Activated CD4-positive, alpha-beta T cell treated with anti-CD3 and anti-CD28 coated beads for 36 hours (primary cell): ENCODE measurements around the gene RNU1-4. TPM values are rescaled to one million over a fixed set of nuclear protein-coding genes. Genes with fewer than 3 reads are reported as not detected.
"Not testable (repeated sequence)": the region's sequence is repeated elsewhere in the genome, so short reads cannot be mapped to it uniquely, and the experiment has no call there.

Experiments used
- ATAC-seq: fragments of 200-7000 bp; cut with Tn5 transposase; one replicate; pipeline ENCODE4 v1.10.0; 2021; ENCODE audit warnings: mild to moderate bottlenecking, moderate library complexity
- CTCF ChIA-PET: fragments of 350-600 bp; sonication (Branson Sonifier 250); formaldehyde crosslinking; loops from one replicate; lab custom pipeline; 2021; ENCODE audit warnings: antibody characterized with exemption; lab: Charles Lee
- POLR2A ChIA-PET: fragments of 350-600 bp; sonication (Branson Sonifier 250); formaldehyde crosslinking; loops from one replicate; lab custom pipeline; 2021; ENCODE audit warnings: antibody characterized with exemption, inconsistent platforms; lab: Charles Lee
- DNase-seq: peaks from one replicate; pipeline ENCODE4 v3.0.0-alpha.2; 2020
- H3K27ac Mint-ChIP-seq: one replicate; pipeline ENCODE4 v1.8.0; 2021; ENCODE audit warnings: mixed read lengths
- H3K27me3 Mint-ChIP-seq: one replicate; pipeline ENCODE4 v1.8.0; 2021; ENCODE audit warnings: mixed read lengths
- H3K36me3 Mint-ChIP-seq: one replicate; pipeline ENCODE4 v1.8.0; 2021; ENCODE audit warnings: low read depth, mixed read lengths
- H3K4me1 Mint-ChIP-seq: one replicate; pipeline ENCODE4 v1.8.0; 2021; ENCODE audit warnings: mixed read lengths
- H3K4me3 Mint-ChIP-seq: one replicate; pipeline ENCODE4 v1.8.0; 2021; ENCODE audit warnings: mild to moderate bottlenecking, moderate library complexity, mixed read lengths
- H3K9me3 Mint-ChIP-seq: one replicate; pipeline ENCODE4 v1.8.0; 2021; ENCODE audit warnings: low read depth, mixed read lengths
- intact Hi-C, 2 experiments: fragments of 100-400 bp; cut with DNase I in 1 of 2; cut with micrococcal nuclease in 1 of 2; formaldehyde crosslinking; loops; one replicate each; pipeline versions ENCODE4 v1.14.2 to v1.15.1; 2022 to 2024; cut with DNase I, micrococcal nuclease
- total RNA-seq, 2 experiments: library from RNA; stranded (reverse); gene quantifications; one replicate each; pipeline ENCODE4 v1.2.3, GENCODE V29; 2021

RNU1-4 gene
- total RNA-seq, 2 experiments from 2014 or later, result 1,573 to 2,291 TPM

GRCh38 chr1:16700138-16700895, 40.0 kb upstream of the RNU1-4 start:
- H3K27ac Mint-ChIP-seq, H3K9me3 Mint-ChIP-seq, H3K36me3 Mint-ChIP-seq, H3K4me3 Mint-ChIP-seq, H3K4me1 Mint-ChIP-seq: not testable (repeated sequence)
- CTCF ChIA-PET, result interaction anchor here (0.5 to 4.1 kb wide), 9 partner anchors 9 to 173 kb away, joined by 3 to 23 read pairs (median 3); no protein-coding TSS in a partner anchor
- POLR2A ChIA-PET, result interaction anchor here (1.2 to 1.6 kb wide), 2 partner anchors 9 to 196 kb away, joined by 3 to 5 read pairs; no protein-coding TSS in a partner anchor
- H3K27me3 Mint-ChIP-seq, result peaks cover 14% of the 10 kb centered on the region
- DNase-seq, result peak; percentile 41
- peak; percentile 7 for ATAC-seq
- intact Hi-C loops, result loop anchor here in 1 of 2 experiments (10.0 kb wide), 1 partner anchor 66 kb away; no protein-coding TSS in a partner anchor

DNA sequence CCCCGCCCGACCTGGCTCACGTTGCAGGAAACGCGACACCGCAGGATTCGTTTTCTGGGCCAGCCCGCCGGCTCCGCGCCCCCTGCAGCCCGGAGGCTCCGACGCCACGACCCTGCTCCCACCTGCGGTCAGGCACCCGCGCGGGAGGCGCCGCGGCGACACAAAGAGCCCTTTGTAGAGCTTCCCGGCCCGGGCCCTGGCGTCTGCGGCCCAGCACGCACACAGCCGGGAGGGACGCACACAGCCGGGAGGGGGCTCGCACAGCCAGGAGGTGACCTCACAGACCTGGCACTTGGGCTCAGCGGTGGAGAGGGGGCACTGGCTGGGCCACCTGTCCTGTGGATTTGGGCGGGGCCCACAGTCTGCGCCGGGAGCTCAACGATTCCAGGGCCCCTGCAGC, 39.1 kb upstream of the RNU1-4 start:
- not testable (repeated sequence) for H3K36me3 Mint-ChIP-seq, H3K4me3 Mint-ChIP-seq, ATAC-seq, DNase-seq, H3K27ac Mint-ChIP-seq, H3K4me1 Mint-ChIP-seq, H3K9me3 Mint-ChIP-seq
- CTCF ChIA-PET, result interaction anchor here (0.7 to 4.1 kb wide), 7 partner anchors 8 to 234 kb away, joined by 3 to 23 read pairs (median 5); no protein-coding TSS in a partner anchor
- intact Hi-C loops, result loop anchor here in 1 of 2 experiments (10.0 kb wide), 1 partner anchor 66 kb away; no protein-coding TSS in a partner anchor
- POLR2A ChIA-PET, result interaction anchor here (1.2 to 1.6 kb wide), 2 partner anchors 8 to 195 kb away, joined by 3 to 5 read pairs; no protein-coding TSS in a partner anchor
- peaks cover 12% of the 10 kb centered on the region for H3K27me3 Mint-ChIP-seq

DNA sequence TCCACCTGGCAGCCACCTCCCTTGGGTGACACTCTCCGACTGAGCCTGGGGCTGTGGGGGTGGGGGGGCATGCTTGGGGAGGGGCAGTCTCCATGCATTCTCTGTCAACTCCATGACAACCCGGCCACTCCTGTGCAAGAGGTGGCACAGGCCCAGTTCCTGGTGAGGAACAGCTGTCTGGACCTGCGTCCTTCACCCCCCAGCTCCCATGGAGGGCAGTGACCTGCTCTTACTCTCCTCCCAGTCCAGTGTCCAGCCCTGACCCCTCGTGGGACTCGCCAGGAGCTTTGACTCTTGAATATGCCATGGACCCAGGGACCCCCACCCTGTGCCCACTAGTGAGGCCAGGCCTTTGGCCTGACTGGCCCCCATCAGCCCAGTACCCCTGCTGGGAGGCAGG, 38.0 kb upstream of the RNU1-4 start:
- DNase-seq, H3K4me3 Mint-ChIP-seq, H3K9me3 Mint-ChIP-seq, H3K27ac Mint-ChIP-seq, POLR2A ChIA-PET, H3K36me3 Mint-ChIP-seq, ATAC-seq, H3K4me1 Mint-ChIP-seq: not testable (repeated sequence)
- H3K27me3 Mint-ChIP-seq, result peaks cover 12% of the 10 kb centered on the region
- CTCF ChIA-PET, result interaction anchor here (0.6 to 2.4 kb wide), 4 partner anchors 8 to 87 kb away, joined by 3 to 12 read pairs (median 4); no protein-coding TSS in a partner anchor
- intact Hi-C loops, result loop anchor here in 1 of 2 experiments (10.0 kb wide), 1 partner anchor 67 kb away; no protein-coding TSS in a partner anchor

GRCh38 chr1:16703141-16703540, 37.2 kb upstream of the RNU1-4 start:
- CTCF ChIA-PET, result interaction anchor here (0.6 to 2.4 kb wide), 3 partner anchors 9 to 259 kb away, joined by 4 to 12 read pairs (median 4); no protein-coding TSS in a partner anchor
- H3K27ac Mint-ChIP-seq, result not testable (repeated sequence)

DNA sequence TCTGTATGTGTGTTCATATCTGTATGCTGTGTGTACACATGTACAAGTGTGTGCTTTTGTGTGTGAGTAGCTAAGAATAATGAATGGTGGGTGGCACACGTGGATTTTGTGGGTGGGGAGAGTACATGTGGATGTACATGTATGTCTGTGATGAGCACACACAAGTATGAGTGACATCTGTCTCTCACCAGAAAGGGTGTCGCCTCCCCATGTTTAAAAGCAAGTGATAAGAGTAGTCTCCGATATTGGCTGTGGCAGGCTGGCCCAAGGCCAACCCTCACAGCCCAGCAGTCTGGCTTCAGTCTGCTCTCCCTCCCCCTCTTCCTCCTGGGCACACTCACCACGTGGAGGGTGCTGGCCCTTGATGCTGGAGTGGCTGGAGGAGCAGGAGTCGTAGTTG, 36.7 kb upstream of the RNU1-4 start:
- DNase-seq, H3K4me1 Mint-ChIP-seq, H3K4me3 Mint-ChIP-seq, ATAC-seq, H3K9me3 Mint-ChIP-seq, H3K27ac Mint-ChIP-seq, H3K36me3 Mint-ChIP-seq, H3K27me3 Mint-ChIP-seq, POLR2A ChIA-PET: not testable (repeated sequence)
- intact Hi-C loops, result loop anchor here in 1 of 2 experiments (10.0 kb wide), 1 partner anchor 69 kb away; no protein-coding TSS in a partner anchor
- CTCF ChIA-PET, result interaction anchor here (0.6 to 1.8 kb wide), 3 partner anchors 8 to 258 kb away, joined by 4 to 6 read pairs (median 4); no protein-coding TSS in a partner anchor

More at GRCh38 chr1:16703141-16703540, 37.2 kb upstream of the RNU1-4 start:
- peaks cover 11% of the 10 kb centered on the region for H3K27me3 Mint-ChIP-seq
- POLR2A ChIA-PET, H3K9me3 Mint-ChIP-seq, H3K4me3 Mint-ChIP-seq, DNase-seq, H3K36me3 Mint-ChIP-seq, H3K4me1 Mint-ChIP-seq: not testable (repeated sequence)
- peak; percentile 51 for ATAC-seq
- intact Hi-C loops, result loop anchor here in 1 of 2 experiments (10.0 kb wide), 1 partner anchor 68 kb away; no protein-coding TSS in a partner anchor

GRCh38 chr1:16704076-16704475, 36.2 kb upstream of the RNU1-4 start:
- CTCF ChIA-PET, result interaction anchor here (0.9 to 1.8 kb wide), 3 partner anchors 8 to 19 kb away, joined by 4 to 6 read pairs (median 4); no protein-coding TSS in a partner anchor
- H3K27ac Mint-ChIP-seq, DNase-seq: not testable (repeated sequence)

GRCh38 chr1:16704502-16705100, 35.7 kb upstream of the RNU1-4 start:
- H3K27me3 Mint-ChIP-seq, H3K36me3 Mint-ChIP-seq, POLR2A ChIA-PET, H3K27ac Mint-ChIP-seq, H3K4me1 Mint-ChIP-seq, ATAC-seq, H3K9me3 Mint-ChIP-seq, H3K4me3 Mint-ChIP-seq, DNase-seq: not testable (repeated sequence)
- intact Hi-C loops, result loop anchor here in 1 of 2 experiments (10.0 kb wide), 1 partner anchor 70 kb away; no protein-coding TSS in a partner anchor
- CTCF ChIA-PET, result interaction anchor here (0.9 to 1.8 kb wide), 4 partner anchors 9 to 19 kb away, joined by 3 to 6 read pairs (median 4); no protein-coding TSS in a partner anchor

More at GRCh38 chr1:16704076-16704475, 36.2 kb upstream of the RNU1-4 start:
- POLR2A ChIA-PET, H3K36me3 Mint-ChIP-seq, H3K9me3 Mint-ChIP-seq, H3K4me1 Mint-ChIP-seq, ATAC-seq, H3K4me3 Mint-ChIP-seq, H3K27me3 Mint-ChIP-seq: not testable (repeated sequence)
- intact Hi-C loops, result loop anchor here in 1 of 2 experiments (10.0 kb wide), 1 partner anchor 69 kb away; no protein-coding TSS in a partner anchor

- CTCF ChIA-PET, result interaction anchor here (0.6 to 3.4 kb wide), 5 partner anchors 10 to 255 kb away, joined by 3 to 17 read pairs (median 4); no protein-coding TSS in a partner anchor
- H3K4me3 Mint-ChIP-seq, result not testable (repeated sequence)
Observed at GRCh38 chr1:16706302-16706701, 34.0 kb upstream of the RNU1-4 start.

DNA sequence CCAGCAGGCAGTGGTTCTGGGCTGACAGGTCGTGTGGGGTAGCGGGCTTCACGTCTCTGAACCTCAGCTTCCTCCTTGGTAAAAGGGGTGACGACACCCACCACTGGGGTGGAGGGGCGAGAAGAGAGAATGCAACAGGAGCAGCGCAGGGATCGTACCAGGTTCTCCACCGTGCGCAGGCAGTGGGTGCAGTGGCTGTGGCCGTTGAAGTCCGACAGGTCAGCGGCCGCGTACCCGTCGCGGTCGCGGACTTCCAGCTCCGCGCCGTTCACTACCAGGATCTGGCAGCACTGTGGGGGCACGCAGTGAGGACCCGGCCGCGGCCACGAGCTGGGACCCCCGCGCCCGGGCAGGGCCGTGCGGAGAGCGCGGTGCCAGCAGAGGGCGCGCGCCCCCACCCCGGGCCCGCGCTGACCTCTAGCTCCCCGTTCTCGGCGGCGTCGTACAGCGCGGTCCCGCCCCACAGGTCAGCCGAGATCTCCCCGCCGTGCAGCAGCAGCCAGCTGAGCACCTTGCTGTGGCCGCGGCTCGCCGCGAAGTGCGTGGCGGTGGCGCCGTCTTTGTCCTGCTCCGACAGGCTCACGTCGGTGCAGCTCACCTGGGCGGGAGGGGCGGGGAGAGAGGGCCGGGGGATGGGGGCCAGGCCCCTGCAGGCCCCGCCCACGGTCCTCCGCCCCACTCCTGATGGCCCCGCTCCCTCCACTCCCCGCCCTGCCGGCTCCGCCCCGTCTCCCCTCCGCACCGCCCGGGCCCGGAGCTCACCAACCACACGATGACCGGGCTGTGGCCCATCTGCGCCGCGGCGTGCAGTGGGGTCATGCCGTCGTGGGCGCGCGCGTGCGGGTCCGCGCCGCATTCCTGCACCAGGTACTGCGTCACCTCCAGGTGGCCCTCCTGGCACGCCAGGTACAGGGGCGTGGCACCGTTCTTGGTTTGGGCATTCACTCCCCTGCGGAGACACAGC, 32.9 kb upstream of the RNU1-4 start:
- H3K27me3 Mint-ChIP-seq, H3K4me3 Mint-ChIP-seq, H3K4me1 Mint-ChIP-seq, H3K9me3 Mint-ChIP-seq, H3K27ac Mint-ChIP-seq, H3K36me3 Mint-ChIP-seq: not testable (repeated sequence)
- ChIA-PET CTCF (interaction anchor here (0.8 to 3.9 kb wide), 11 partner anchors 7 to 97 kb away, joined by 3 to 23 read pairs (median 4); no protein-coding TSS in a partner anchor), POLR2A (interaction anchor here (0.5 to 1.9 kb wide), 4 partner anchors 22 to 293 kb away, joined by 3 to 5 read pairs (median 4); no protein-coding TSS in a partner anchor)
- intact Hi-C loops, result loop anchor here in 1 of 2 experiments (10.0 kb wide), 1 partner anchor 73 kb away; no protein-coding TSS in a partner anchor
- ATAC-seq, result peak; percentile 37
- peak; percentile 10 for DNase-seq

More at GRCh38 chr1:16706302-16706701, 34.0 kb upstream of the RNU1-4 start:
- H3K27ac Mint-ChIP-seq, H3K9me3 Mint-ChIP-seq, ATAC-seq, H3K36me3 Mint-ChIP-seq, H3K4me1 Mint-ChIP-seq, DNase-seq: not testable (repeated sequence)
- POLR2A ChIA-PET, result interaction anchor here (0.9 kb wide), 1 partner anchor 199 kb away, joined by 4 read pairs; no protein-coding TSS in a partner anchor
- intact Hi-C loops, result loop anchor here in 1 of 2 experiments (10.0 kb wide), 1 partner anchor 72 kb away; no protein-coding TSS in a partner anchor
- H3K27me3 Mint-ChIP-seq, result peaks cover 10% of the 10 kb centered on the region
